CD14-positive monocyte (primary cell): ENCODE measurements around the gene WHRN. TPM values are rescaled to one million over a fixed set of nuclear protein-coding genes. Genes with fewer than 3 reads are reported as not detected.

ENCODE experiments used
- DNase-seq, 3 donors: peaks; one replicate each; pipeline ENCODE4 v3.0.0-alpha.2; 2011 to 2022
- H2AFZ ChIP-seq: 2 replicates; pipeline ENCODE4 v1.6.0; 2012; ENCODE audit warnings: mild to moderate bottlenecking, low read depth, low read length, inconsistent platforms; ENCODE audit not compliant: insufficient read depth, poor library complexity, severe bottlenecking
- H3K27ac ChIP-seq, 2 donors: 1 replicate in 1 of 2; 2 replicates in 1 of 2; pipeline ENCODE4 v1.5.1; 2012 to 2013; ENCODE audit warnings: low read length in 2 of 2, control low read depth in 1 of 2, inconsistent platforms in 1 of 2, low read depth in 1 of 2, mild to moderate bottlenecking in 1 of 2
- H3K27me3 ChIP-seq, 2 donors: one replicate each; pipeline versions ENCODE4 v1.6.0 to v1.6.1; 2011 to 2013; ENCODE audit warnings: low read length in 2 of 2; ENCODE audit not compliant: control insufficient read depth in 2 of 2, insufficient read depth in 2 of 2
- H3K36me3 ChIP-seq, 2 donors: replicated peaks in 1 of 2; 1 replicate in 1 of 2; 2 replicates in 1 of 2; pipeline versions ENCODE4 v1.5.1 to v1.6.1; 2012 to 2013; ENCODE audit warnings: low read length in 2 of 2, control low read depth in 1 of 2, inconsistent platforms in 1 of 2, mild to moderate bottlenecking in 1 of 2; ENCODE audit not compliant: insufficient read depth in 2 of 2, control insufficient read depth in 1 of 2
- H3K4me1 ChIP-seq, 2 donors: 1 replicate in 1 of 2; 2 replicates in 1 of 2; pipeline versions ENCODE4 v1.5.1 to v1.6.1; 2012 to 2013; ENCODE audit warnings: low read length in 2 of 2, control low read depth in 1 of 2, inconsistent platforms in 1 of 2, mild to moderate bottlenecking in 1 of 2, moderate library complexity in 1 of 2; ENCODE audit not compliant: insufficient read depth in 2 of 2, control insufficient read depth in 1 of 2
- H3K4me2 ChIP-seq: replicated peaks from 2 replicates; pipeline ENCODE3; 2012; ENCODE audit warnings: low read length, moderate library complexity, mild to moderate bottlenecking; ENCODE audit not compliant: poor library complexity, severe bottlenecking; ENCODE audit errors: extremely low read depth
- H3K4me3 ChIP-seq, 3 experiments: fragments of 200-600 bp in 1 of 3; sonication (generic) in 1 of 3; replicated peaks in 1 of 3; 1 replicate in 2 of 3; 2 replicates in 1 of 3; pipeline ENCODE4 v1.5.1; 2011 to 2013; ENCODE audit warnings: low read length in 3 of 3, mild to moderate bottlenecking in 3 of 3, control low read depth in 2 of 3, low read depth in 2 of 3, inconsistent platforms in 1 of 3, moderate library complexity in 1 of 3
- H3K79me2 ChIP-seq: 2 replicates; pipeline ENCODE4 v1.6.0; 2012; ENCODE audit warnings: mild to moderate bottlenecking, control low read depth, inconsistent platforms, low read length, moderate library complexity; ENCODE audit not compliant: insufficient read depth
- H3K9ac ChIP-seq: 2 replicates; pipeline ENCODE4 v1.6.0; 2017; ENCODE audit warnings: low read length, mild to moderate bottlenecking; ENCODE audit not compliant: insufficient read depth, poor library complexity, severe bottlenecking
- H3K9me3 ChIP-seq, 2 donors: replicated peaks in 1 of 2; 1 replicate in 1 of 2; 2 replicates in 1 of 2; pipeline versions ENCODE4 v1.5.1 to v1.6.1; 2012 to 2013; ENCODE audit warnings: low read length in 2 of 2, control low read depth in 1 of 2; ENCODE audit not compliant: control insufficient read depth in 1 of 2, insufficient read depth in 1 of 2
- H4K20me1 ChIP-seq: 2 replicates; pipeline ENCODE4 v1.6.0; 2012; ENCODE audit warnings: mild to moderate bottlenecking, low read length, control low read depth, moderate library complexity; ENCODE audit not compliant: insufficient read depth
- H3K27ac Mint-ChIP-seq, 7 donors: one replicate each; pipeline ENCODE4 v1.8.0; 2020; ENCODE audit warnings: mild to moderate bottlenecking in 7 of 7, mixed read lengths in 7 of 7, moderate library complexity in 6 of 7, inconsistent platforms in 2 of 7
- H3K27me3 Mint-ChIP-seq, 3 donors: one replicate each; pipeline ENCODE4 v1.8.0; 2021 to 2022; ENCODE audit warnings: low read depth in 3 of 3, mild to moderate bottlenecking in 3 of 3, mixed read lengths in 3 of 3, moderate library complexity in 3 of 3, inconsistent platforms in 1 of 3
- H3K36me3 Mint-ChIP-seq, 2 donors: one replicate each; pipeline ENCODE4 v1.8.0; 2020; ENCODE audit warnings: mixed read lengths in 2 of 2, inconsistent platforms in 1 of 2, mild to moderate bottlenecking in 1 of 2
- H3K4me1 Mint-ChIP-seq: one replicate; pipeline ENCODE4 v1.8.0; 2020; ENCODE audit warnings: mild to moderate bottlenecking, mixed read lengths
- H3K4me3 Mint-ChIP-seq, 2 donors: one replicate each; pipeline ENCODE4 v1.8.0; 2020; ENCODE audit warnings: mild to moderate bottlenecking in 2 of 2, mixed read lengths in 2 of 2, moderate library complexity in 1 of 2
- H3K9me3 Mint-ChIP-seq, 7 donors: one replicate each; pipeline ENCODE4 v1.8.0; 2020 to 2022; ENCODE audit warnings: mixed read lengths in 7 of 7, mild to moderate bottlenecking in 6 of 7, moderate library complexity in 6 of 7, inconsistent platforms in 2 of 7
- WGBS: methylation state at CpG from one replicate; pipeline ENCODE4 v1.1.5; 2013; ENCODE audit warnings: missing lambda C conversion rate; ENCODE audit not compliant: insufficient coverage; 5-methylcytosine and 5-hydroxymethylcytosine counted together
- intact Hi-C, 2 donors: fragments of 100-400 bp; cut with micrococcal nuclease; formaldehyde crosslinking; loops; one replicate each; pipeline versions ENCODE4 v1.15.0 to v1.15.1; 2023
- polyA plus RNA-seq, 3 donors: library from polyadenylated mRNA; depleted of rRNA in 1 of 3; unstranded in 2 of 3; stranded (reverse) in 1 of 3; fragments of 300-500 nt in 2 of 3; fragments of >200 nt in 1 of 3; fragmentation: Illumina TruSeq in 2 of 3; gene quantifications; 1 replicate in 2 of 3; 2 replicates in 1 of 3; pipeline ENCODE4 v1.2.3, GENCODE V29; 2012 to 2021
- TF ChIP-seq, protein P1 (sequence below): fragments of 200-600 bp; IDR thresholded peaks from one replicate; pipeline ENCODE4 v1.8.0; 2022; ENCODE audit warnings: antibody characterized with exemption, mild to moderate bottlenecking

WHRN gene
- polyA plus RNA-seq, 3 donors, result 0.13 to 0.59 (median 0.30) TPM

DNA sequence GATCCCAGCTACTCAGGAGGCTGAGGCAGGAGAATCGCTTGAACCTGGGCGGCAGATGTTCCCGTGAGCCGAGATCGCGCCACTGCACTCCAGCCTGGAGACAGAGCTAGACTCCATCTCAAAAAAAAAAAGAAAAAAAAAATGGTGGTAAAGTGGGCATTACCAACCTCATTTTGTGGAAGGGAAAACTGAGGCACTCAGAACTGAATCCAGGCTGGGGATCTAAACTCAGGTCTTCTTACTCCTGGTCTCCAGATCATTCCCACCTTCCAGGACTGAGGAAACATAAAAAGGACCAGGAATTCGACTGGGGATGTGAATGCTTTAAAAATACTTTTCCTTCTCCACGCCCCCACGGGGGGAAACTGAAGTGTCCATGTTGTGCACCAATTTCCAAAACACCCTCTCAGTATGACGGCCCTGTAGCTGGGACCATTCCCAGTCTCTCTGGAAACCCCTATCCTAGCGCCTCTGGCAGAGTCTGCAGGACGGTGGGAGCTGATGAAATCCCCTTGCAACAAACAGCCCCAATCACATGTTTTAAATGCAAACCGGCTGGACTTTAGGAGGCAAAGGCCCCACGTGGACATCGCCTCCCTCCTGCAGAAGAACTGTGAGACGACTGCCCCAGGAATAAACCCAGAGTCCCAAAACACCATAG is 108.6 kb downstream of the WHRN start:
- Mint-ChIP-seq H3K27ac (peak overlapping the region; percentile 92 to 97 (median 95)), H3K9me3 (peaks cover 0 to 3% (median 0%) of the 10 kb centered on the region in 7 donors), H3K36me3 (peaks cover 22 to 43% of the 10 kb centered on the region in 2 donors), H3K27me3 (peaks cover 0 to 5% (median 0%) of the 10 kb centered on the region in 3 donors), H3K4me1 (peaks cover 52% of the 10 kb centered on the region), H3K4me3 (peak overlapping the region; percentile 87 to 97)
- H3K9ac ChIP-seq, result no peak overlapping the region
- H3K27me3 ChIP-seq, result no peaks in the 10 kb centered on the region
- peak overlapping the region; percentile 93 for H3K4me2 ChIP-seq
- TF ChIP-seq, protein P1, sequence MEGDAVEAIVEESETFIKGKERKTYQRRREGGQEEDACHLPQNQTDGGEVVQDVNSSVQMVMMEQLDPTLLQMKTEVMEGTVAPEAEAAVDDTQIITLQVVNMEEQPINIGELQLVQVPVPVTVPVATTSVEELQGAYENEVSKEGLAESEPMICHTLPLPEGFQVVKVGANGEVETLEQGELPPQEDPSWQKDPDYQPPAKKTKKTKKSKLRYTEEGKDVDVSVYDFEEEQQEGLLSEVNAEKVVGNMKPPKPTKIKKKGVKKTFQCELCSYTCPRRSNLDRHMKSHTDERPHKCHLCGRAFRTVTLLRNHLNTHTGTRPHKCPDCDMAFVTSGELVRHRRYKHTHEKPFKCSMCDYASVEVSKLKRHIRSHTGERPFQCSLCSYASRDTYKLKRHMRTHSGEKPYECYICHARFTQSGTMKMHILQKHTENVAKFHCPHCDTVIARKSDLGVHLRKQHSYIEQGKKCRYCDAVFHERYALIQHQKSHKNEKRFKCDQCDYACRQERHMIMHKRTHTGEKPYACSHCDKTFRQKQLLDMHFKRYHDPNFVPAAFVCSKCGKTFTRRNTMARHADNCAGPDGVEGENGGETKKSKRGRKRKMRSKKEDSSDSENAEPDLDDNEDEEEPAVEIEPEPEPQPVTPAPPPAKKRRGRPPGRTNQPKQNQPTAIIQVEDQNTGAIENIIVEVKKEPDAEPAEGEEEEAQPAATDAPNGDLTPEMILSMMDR, result no peak
- H3K27ac ChIP-seq, result peak overlapping the region; percentile 42 to 96
- no peaks in the 10 kb centered on the region for H3K9me3 ChIP-seq
- peaks cover 53% of the 10 kb centered on the region for H4K20me1 ChIP-seq
- peak overlapping the region in 2 of 3 experiments; percentile 92 to 96 for H3K4me3 ChIP-seq
- WGBS, result 53% methylated on average over 8 of the region's 16 CpGs
- H3K4me1 ChIP-seq, result peaks cover 42 to 57% of the 10 kb centered on the region in 2 donors
- intact Hi-C loops, result loop anchor here (1.0 to 10.0 kb wide), 3 partner anchors 9 to 52 kb away; partner anchors contain the start of gene AKNA (in 1 of the 2)
- H3K79me2 ChIP-seq, result peaks cover 59% of the 10 kb centered on the region
- peaks cover 6 to 24% of the 10 kb centered on the region in 2 donors for H3K36me3 ChIP-seq
- H2AFZ ChIP-seq, result no peak overlapping the region
- DNase-seq, result no peak

DNA sequence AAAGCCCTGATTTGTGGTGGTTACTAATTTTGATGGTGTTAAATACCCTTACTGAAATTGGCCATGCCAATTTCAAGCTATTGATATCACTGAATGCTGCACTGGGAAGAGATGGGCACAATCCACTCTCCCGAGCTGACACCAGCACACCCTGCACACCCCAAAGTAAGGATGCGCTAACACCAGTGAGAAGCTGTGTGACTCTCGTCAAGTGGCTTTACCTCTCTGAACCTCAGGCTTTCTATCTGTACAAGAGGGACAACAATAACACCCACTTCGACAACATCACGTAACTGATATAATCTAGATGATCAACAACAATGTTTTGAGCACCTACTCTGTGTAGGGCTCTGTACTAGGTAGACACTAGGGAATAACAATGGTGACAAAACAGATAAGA is 109.5 kb downstream of the WHRN start:
- Mint-ChIP-seq H3K4me3 (peak overlapping the region in 1 of 2 donors; percentile 45), H3K27me3 (peaks cover 0 to 5% (median 0%) of the 10 kb centered on the region in 3 donors), H3K36me3 (peaks cover 26 to 49% of the 10 kb centered on the region in 2 donors), H3K27ac (peak overlapping the region in 3 of 7 donors; percentile 55 to 86 (median 64)), H3K4me1 (peaks cover 58% of the 10 kb centered on the region), H3K9me3 (peaks cover 0 to 3% (median 0%) of the 10 kb centered on the region in 7 donors)
- Histone ChIP-seq H3K79me2 (peaks cover 68% of the 10 kb centered on the region), H4K20me1 (peaks cover 61% of the 10 kb centered on the region), H3K4me2 (peak overlapping the region; percentile 14), H2AFZ (no peak overlapping the region), H3K9me3 (no peaks in the 10 kb centered on the region), H3K4me3 (no peak overlapping the region), H3K9ac (no peak overlapping the region), H3K4me1 (peaks cover 44 to 62% of the 10 kb centered on the region in 2 donors), H3K27ac (peak overlapping the region in 1 of 2 donors; percentile 42), H3K27me3 (no peaks in the 10 kb centered on the region), H3K36me3 (peaks cover 6 to 30% of the 10 kb centered on the region in 2 donors)
- intact Hi-C loops, result loop anchor here (5.0 to 10.0 kb wide), 2 partner anchors 33 to 51 kb away; no protein-coding TSS in a partner anchor
- TF ChIP-seq, protein P1, result no peak
- DNase-seq, result no peak
- WGBS, result 100% methylated on average over 1 of the region's 5 CpGs
